ENCODE measurements around the gene FOXO4.
"Not testable (repeated sequence)": the region's sequence is repeated elsewhere in the genome, so short reads cannot be mapped to it uniquely, and the experiment has no call there.

Gene FOXO4, protein sequence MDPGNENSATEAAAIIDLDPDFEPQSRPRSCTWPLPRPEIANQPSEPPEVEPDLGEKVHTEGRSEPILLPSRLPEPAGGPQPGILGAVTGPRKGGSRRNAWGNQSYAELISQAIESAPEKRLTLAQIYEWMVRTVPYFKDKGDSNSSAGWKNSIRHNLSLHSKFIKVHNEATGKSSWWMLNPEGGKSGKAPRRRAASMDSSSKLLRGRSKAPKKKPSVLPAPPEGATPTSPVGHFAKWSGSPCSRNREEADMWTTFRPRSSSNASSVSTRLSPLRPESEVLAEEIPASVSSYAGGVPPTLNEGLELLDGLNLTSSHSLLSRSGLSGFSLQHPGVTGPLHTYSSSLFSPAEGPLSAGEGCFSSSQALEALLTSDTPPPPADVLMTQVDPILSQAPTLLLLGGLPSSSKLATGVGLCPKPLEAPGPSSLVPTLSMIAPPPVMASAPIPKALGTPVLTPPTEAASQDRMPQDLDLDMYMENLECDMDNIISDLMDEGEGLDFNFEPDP

DNA sequence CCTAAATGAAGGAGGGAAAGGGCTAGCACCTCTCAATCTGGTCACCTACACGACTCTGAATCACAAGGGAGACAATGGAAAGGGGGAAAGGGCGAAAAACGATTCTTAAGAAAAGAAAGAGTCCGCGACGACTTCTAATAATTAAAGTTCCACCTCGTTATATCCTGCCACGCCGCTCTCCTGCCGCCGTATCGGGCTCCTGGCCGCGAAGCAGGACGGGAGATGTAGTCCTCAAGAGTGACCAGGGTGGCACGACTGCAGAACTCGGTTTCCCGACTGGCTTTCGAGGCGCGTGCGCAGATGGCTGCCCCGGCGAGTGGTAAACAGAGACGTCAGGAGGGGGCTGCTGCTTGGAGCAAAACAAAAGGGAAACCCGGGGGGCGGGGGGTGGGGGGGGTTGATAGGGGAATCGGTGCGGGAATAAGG lies at the start of gene FOXO4:
Gene FOXO4 (plus strand): TSS at position 297 of the 426 bp plus-strand sequence. CDS start 678 bp downstream, outside the sequence.
- ChIA-PET CTCF (interaction anchor here (0.7 to 1.0 kb wide), 2 partner anchors 10 to 42 kb away, joined by 3 read pairs; no protein-coding TSS in a partner anchor), POLR2A (interaction anchor here (0.9 kb wide), 1 partner anchor 28 kb away, joined by 3 read pairs; the partner anchor contains the start of gene SNX12)
- TF ChIP-seq, protein P1, sequence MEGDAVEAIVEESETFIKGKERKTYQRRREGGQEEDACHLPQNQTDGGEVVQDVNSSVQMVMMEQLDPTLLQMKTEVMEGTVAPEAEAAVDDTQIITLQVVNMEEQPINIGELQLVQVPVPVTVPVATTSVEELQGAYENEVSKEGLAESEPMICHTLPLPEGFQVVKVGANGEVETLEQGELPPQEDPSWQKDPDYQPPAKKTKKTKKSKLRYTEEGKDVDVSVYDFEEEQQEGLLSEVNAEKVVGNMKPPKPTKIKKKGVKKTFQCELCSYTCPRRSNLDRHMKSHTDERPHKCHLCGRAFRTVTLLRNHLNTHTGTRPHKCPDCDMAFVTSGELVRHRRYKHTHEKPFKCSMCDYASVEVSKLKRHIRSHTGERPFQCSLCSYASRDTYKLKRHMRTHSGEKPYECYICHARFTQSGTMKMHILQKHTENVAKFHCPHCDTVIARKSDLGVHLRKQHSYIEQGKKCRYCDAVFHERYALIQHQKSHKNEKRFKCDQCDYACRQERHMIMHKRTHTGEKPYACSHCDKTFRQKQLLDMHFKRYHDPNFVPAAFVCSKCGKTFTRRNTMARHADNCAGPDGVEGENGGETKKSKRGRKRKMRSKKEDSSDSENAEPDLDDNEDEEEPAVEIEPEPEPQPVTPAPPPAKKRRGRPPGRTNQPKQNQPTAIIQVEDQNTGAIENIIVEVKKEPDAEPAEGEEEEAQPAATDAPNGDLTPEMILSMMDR (IDR thresholded peaks at IDR 0.05; ENCODE audit: control extremely low read depth, extremely low read depth, low read depth, missing control alignments): no peak
- DNase-seq (ENCODE audit: extremely low spot score): peak; percentile 86

DNA sequence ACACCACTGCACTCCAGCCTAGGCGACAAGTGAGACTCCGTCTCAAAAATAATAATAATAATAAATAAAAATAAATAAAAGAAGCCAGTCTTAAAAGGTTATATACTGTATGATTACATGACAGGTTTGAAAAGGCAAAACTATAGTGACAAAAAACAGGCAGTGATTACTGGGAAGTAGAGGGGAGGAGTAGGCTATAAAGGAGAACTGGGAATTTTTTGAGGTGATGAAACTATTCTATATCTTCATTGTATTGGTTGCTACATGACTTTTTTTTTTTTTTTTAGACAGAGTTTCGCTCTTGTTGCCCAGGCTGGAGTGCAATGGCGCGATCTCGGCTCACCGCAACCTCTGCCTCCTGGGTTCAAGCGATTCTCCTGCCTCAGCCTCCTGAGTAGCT lies 47.8 kb upstream of the FOXO4 start:
- POLR2A ChIA-PET; CTCF ChIA-PET; DNase-seq (ENCODE audit: extremely low spot score): not testable (repeated sequence)

DNA sequence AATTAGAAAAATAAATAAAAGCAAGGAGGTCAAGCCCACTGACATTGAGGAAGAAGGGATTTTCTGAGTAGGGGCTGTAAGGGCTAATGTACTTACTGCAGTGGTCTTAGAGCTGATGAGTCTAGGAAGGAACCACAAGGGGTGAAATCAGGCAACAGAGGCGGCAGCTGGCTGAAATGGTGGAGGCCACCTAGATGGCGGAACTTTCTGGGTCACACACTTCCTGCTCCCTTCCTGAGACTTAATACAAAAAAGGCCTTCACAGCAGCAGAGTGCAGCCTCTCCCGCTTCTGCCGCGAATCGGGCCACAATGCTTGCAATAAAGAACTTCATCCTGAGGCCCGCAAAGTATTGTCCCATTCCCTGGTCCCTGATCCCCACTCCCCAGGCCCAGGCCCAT lies 42.9 kb upstream of the FOXO4 start:
- DNase-seq (ENCODE audit: extremely low spot score): peak; percentile 38
- ChIA-PET POLR2A (no interaction called here), CTCF (no interaction called here)
- TF ChIP-seq, protein P1 (IDR thresholded peaks at IDR 0.05; ENCODE audit: control extremely low read depth, extremely low read depth, low read depth, missing control alignments): no peak

DNA sequence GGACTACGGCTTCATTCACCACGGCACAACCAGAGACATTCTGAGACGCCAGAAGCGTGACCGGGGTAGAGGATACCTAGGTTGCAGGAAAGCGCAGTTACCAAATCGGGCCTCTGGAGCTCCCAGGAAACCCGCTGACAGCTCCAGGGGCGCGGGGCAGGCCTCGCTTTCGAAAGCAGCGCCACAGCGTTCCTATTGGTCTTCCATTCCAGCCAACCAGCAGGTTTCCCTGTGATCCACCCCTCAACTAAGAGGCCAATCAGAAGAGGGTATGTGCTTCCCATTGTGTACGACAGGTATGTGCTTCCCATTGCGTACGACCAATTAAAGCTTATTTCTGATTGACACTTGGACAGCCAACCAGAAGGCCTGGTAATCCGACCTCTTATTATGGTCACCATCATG lies 42.4 kb upstream of the FOXO4 start:
- POLR2A ChIA-PET: no interaction called here
- DNase-seq (ENCODE audit: extremely low spot score): peak; percentile 78
- CTCF ChIA-PET: no interaction called here
- TF ChIP-seq, protein P1 (IDR thresholded peaks at IDR 0.05; ENCODE audit: control extremely low read depth, extremely low read depth, low read depth, missing control alignments): no peak

DNA sequence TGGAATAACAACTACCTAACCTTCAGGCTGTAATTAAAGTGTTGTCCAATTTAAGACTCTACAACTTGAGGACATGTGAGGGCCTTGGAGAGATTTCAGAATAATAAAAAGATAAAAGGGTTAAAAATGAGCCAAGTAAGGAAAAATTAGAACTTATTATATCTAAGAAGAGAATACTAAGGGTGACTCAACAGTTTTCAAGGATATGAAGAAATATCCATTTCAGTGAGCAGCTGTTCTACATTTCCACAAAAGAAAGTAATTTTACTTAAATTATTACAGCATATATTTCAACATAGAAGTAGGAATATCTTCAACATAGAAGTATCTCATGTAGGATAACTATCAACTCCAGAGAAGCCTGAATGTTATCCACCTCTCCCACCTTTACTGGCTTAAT lies 38.8 kb upstream of the FOXO4 start:
- TF ChIP-seq, protein P1 (IDR thresholded peaks at IDR 0.05; ENCODE audit: control extremely low read depth, extremely low read depth, low read depth, missing control alignments): no peak
- DNase-seq (ENCODE audit: extremely low spot score): no peak
- POLR2A ChIA-PET: no interaction called here
- CTCF ChIA-PET: no interaction called here

DNA sequence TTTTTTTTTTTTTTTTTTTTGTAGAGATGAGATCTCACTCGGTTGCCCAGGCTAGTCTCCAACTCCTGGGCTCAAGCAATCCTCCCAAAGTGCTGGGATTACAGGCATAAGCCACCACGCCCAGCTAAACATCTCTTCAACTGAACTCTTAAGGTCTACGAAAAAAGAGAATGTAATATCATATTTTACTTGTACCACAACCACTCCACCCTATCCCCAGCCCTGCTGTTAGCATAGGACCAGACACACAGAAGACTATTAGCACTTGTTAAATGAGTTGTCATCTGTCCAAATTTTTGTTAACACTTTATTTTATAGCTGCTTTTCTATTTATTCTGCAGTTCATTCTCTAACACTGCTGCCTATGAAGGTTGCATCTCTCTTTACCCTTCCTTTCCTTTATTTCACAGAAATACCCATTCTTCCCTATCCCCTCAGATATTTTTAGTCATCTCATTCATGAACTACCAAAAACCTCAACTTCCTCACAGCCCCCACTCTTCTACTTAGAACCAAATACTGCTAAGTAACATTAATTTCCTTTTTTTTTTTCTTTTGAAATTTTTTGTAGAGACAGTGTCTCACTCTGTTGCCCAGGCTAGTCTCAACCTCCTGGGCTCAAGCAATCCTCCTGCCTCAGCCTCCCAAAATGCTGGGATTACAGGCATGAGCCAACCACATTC lies 37.7 kb upstream of the FOXO4 start:
- TF ChIP-seq, protein P1 (IDR thresholded peaks at IDR 0.05; ENCODE audit: control extremely low read depth, extremely low read depth, low read depth, missing control alignments): no peak
- DNase-seq (ENCODE audit: extremely low spot score): no peak
- ChIA-PET CTCF (interaction anchor here (0.8 to 1.5 kb wide), 4 partner anchors 10 to 123 kb away, joined by 3 to 4 read pairs (median 3); no protein-coding TSS in a partner anchor), POLR2A (no interaction called here)

DNA sequence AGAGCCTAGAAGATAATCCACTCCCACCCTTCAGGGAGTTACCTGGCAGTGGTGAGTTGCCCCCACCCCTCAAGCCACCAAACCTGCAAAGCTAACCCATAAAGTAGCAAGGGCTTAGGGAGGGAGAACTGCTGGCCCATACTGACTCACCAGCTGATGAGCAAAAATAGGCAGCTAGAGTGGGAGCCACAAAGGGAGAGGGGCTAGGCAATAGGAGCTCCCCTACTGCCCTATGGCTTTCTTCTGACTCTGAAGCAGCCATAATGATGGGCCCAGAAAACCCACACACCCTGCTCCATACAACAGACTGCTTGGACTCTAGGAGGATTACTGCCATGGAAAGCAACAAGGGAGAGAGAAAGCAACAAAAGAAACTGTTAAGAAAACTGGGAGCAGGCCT lies 35.5 kb upstream of the FOXO4 start:
- POLR2A ChIA-PET: no interaction called here
- TF ChIP-seq, protein P1 (IDR thresholded peaks at IDR 0.05; ENCODE audit: control extremely low read depth, extremely low read depth, low read depth, missing control alignments): no peak

More for the DNA sequence above, 35.5 kb upstream of the FOXO4 start:
- CTCF ChIA-PET: no interaction called here
- no peak for DNase-seq (ENCODE audit: extremely low spot score)
